ENCODE measurements around the gene TLL2.

GRCh38 chr10:96339956-96340904, 173.5 kb downstream of the TLL2 start:
- TF ChIP-seq CTCF (conservative IDR thresholded peaks at IDR 0.05; ENCODE audit: low read depth, low read length) (peak; percentile 89), EZH2 (IDR thresholded peaks at IDR 0.05; ENCODE audit: borderline replicate concordance, low read depth, low read length, poor library complexity, severe bottlenecking) (no peak)
